HEK293 (cell line): ENCODE results near the gene SFXN2.
A peak's percentile ranks its signal among the peaks of the same experiment; 100 is the strongest.

Experiments
- CTCF ChIA-PET: fragments of 350-600 bp; formaldehyde crosslinking; extraction: SDS; loops from one replicate; lab custom pipeline; 2021; ENCODE audit warnings: antibody characterized with exemption; lab: Yijun Ruan, JAX
- POLR2A ChIA-PET: fragments of 300-600 bp; formaldehyde crosslinking; extraction: SDS; loops from one replicate; lab custom pipeline; 2020; ENCODE audit warnings: antibody characterized with exemption, inconsistent platforms; lab: Yijun Ruan, JAX
- H3K27ac ChIP-seq: fragments of 200-500 bp; sonication (Bioruptor generic); 2 replicates; pipeline ENCODE4 v1.5.1; 2014; ENCODE audit warnings: low read depth, low read length, control low read depth, inconsistent platforms; ENCODE audit errors: extremely low read depth
- H3K36me3 ChIP-seq, 2 experiments: fragments of 200-500 bp in 1 of 2; sonication (Bioruptor generic) in 1 of 2; 1 replicate in 1 of 2; 2 replicates in 1 of 2; pipeline ENCODE4 v1.5.1; 2014 to 2017; ENCODE audit warnings: inconsistent platforms in 2 of 2, low read length in 2 of 2; ENCODE audit not compliant: control insufficient read depth in 2 of 2, insufficient read depth in 1 of 2
- H3K4me1 ChIP-seq: fragments of 200-500 bp; sonication (Bioruptor generic); 2 replicates; pipeline ENCODE4 v1.5.1; 2014; ENCODE audit warnings: mild to moderate bottlenecking, low read length, inconsistent platforms; ENCODE audit not compliant: control insufficient read depth, insufficient read depth
- H3K4me3 ChIP-seq: 2 replicates; pipeline ENCODE4 v1.5.1; 2011; ENCODE audit warnings: low read depth, mild to moderate bottlenecking, control low read depth, low read length, moderate library complexity
- H3K9me3 ChIP-seq: fragments of 200-500 bp; sonication (Bioruptor generic); 2 replicates; pipeline ENCODE4 v1.5.1; 2014; ENCODE audit warnings: low read depth, low read length, inconsistent platforms; ENCODE audit not compliant: control insufficient read depth, insufficient read depth
- GFI1B ChIP-seq: fragments of 450-650 bp; formaldehyde crosslinking; IDR thresholded peaks from 2 replicates; pipeline ENCODE4 v1.5.1; 2016; ENCODE audit warnings: missing biosample characterization, missing genetic modification characterization
- GLI4 ChIP-seq: fragments of 450-650 bp; formaldehyde crosslinking; IDR thresholded peaks from 2 replicates; pipeline ENCODE4 v1.5.1; 2016; ENCODE audit warnings: missing biosample characterization, missing genetic modification characterization
- MYNN ChIP-seq: fragments of 450-650 bp; formaldehyde crosslinking; IDR thresholded peaks from 2 replicates; pipeline ENCODE4 v1.5.1; 2016; ENCODE audit warnings: missing biosample characterization, missing genetic modification characterization, borderline replicate concordance
- PRDM1 ChIP-seq: fragments of 450-650 bp; formaldehyde crosslinking; IDR thresholded peaks from 2 replicates; pipeline ENCODE4; 2016; ENCODE audit warnings: missing biosample characterization, missing genetic modification characterization
- SCRT1 ChIP-seq: fragments of 450-650 bp; formaldehyde crosslinking; IDR thresholded peaks from 2 replicates; pipeline ENCODE4 v1.5.1; 2016; ENCODE audit warnings: missing biosample characterization, missing genetic modification characterization, borderline replicate concordance
- WT1 ChIP-seq: fragments of 450-650 bp; formaldehyde crosslinking; IDR thresholded peaks from 2 replicates; pipeline ENCODE4 v1.5.1; 2016; ENCODE audit warnings: missing biosample characterization, missing genetic modification characterization
- ZFP37 ChIP-seq: fragments of 450-650 bp; formaldehyde crosslinking; IDR thresholded peaks from 2 replicates; pipeline ENCODE4 v1.5.1; 2016; ENCODE audit warnings: missing biosample characterization, missing genetic modification characterization
- ZFP69B ChIP-seq: fragments of 450-650 bp; formaldehyde crosslinking; IDR thresholded peaks from 2 replicates; pipeline ENCODE4 v1.5.1; 2016; ENCODE audit warnings: missing biosample characterization, missing genetic modification characterization
- ZNF112 ChIP-seq: fragments of 450-650 bp; formaldehyde crosslinking; IDR thresholded peaks from 2 replicates; pipeline ENCODE4 v1.5.0; 2017; ENCODE audit warnings: missing biosample characterization, missing genetic modification characterization
- ZNF140 ChIP-seq: fragments of 450-650 bp; formaldehyde crosslinking; IDR thresholded peaks from 2 replicates; pipeline ENCODE4 v1.5.1; 2016; ENCODE audit warnings: missing biosample characterization, missing genetic modification characterization
- ZNF146 ChIP-seq: fragments of 450-650 bp; formaldehyde crosslinking; IDR thresholded peaks from 2 replicates; pipeline ENCODE4 v1.5.1; 2016; ENCODE audit warnings: missing biosample characterization, missing genetic modification characterization
- ZNF211 ChIP-seq: fragments of 450-650 bp; formaldehyde crosslinking; IDR thresholded peaks from 2 replicates; pipeline ENCODE4 v1.5.1; 2016; ENCODE audit warnings: low read depth, missing biosample characterization, missing genetic modification characterization
- ZNF26 ChIP-seq: fragments of 450-650 bp; formaldehyde crosslinking; IDR thresholded peaks from 2 replicates; pipeline ENCODE4 v1.5.1; 2016; ENCODE audit warnings: missing biosample characterization, missing genetic modification characterization
- ZNF280D ChIP-seq: fragments of 450-650 bp; formaldehyde crosslinking; IDR thresholded peaks from 2 replicates; pipeline ENCODE4 v1.5.1; 2016; ENCODE audit warnings: missing biosample characterization, missing genetic modification characterization
- ZNF350 ChIP-seq: fragments of 450-650 bp; formaldehyde crosslinking; IDR thresholded peaks from 2 replicates; pipeline ENCODE4 v1.5.0; 2017; ENCODE audit warnings: missing biosample characterization, mild to moderate bottlenecking, missing genetic modification characterization
- ZNF37A ChIP-seq: fragments of 450-650 bp; IDR thresholded peaks from 2 replicates; pipeline ENCODE4 v1.5.1; 2018; ENCODE audit warnings: missing biosample characterization, missing genetic modification characterization
- ZNF488 ChIP-seq: fragments of 450-650 bp; formaldehyde crosslinking; IDR thresholded peaks from 2 replicates; pipeline ENCODE4 v1.5.1; 2016; ENCODE audit warnings: missing biosample characterization, missing genetic modification characterization
- ZNF529 ChIP-seq: fragments of 450-650 bp; formaldehyde crosslinking; IDR thresholded peaks from 2 replicates; pipeline ENCODE4 v1.5.1; 2017; ENCODE audit warnings: missing genetic modification characterization, missing biosample characterization; ENCODE audit not compliant: insufficient replicate concordance
- ZNF530 ChIP-seq: fragments of 450-650 bp; formaldehyde crosslinking; IDR thresholded peaks from 2 replicates; pipeline ENCODE4 v1.5.1; 2016; ENCODE audit warnings: low read depth, missing biosample characterization, missing genetic modification characterization
- ZNF548 ChIP-seq: fragments of 450-650 bp; formaldehyde crosslinking; IDR thresholded peaks from 2 replicates; pipeline ENCODE4 v1.5.1; 2016; ENCODE audit warnings: missing biosample characterization, missing genetic modification characterization
- ZNF549 ChIP-seq: fragments of 450-650 bp; IDR thresholded peaks from 2 replicates; pipeline ENCODE4 v1.5.1; 2018; ENCODE audit warnings: missing biosample characterization, missing genetic modification characterization, mild to moderate bottlenecking, inconsistent platforms, moderate library complexity
- ZNF555 ChIP-seq: fragments of 450-650 bp; formaldehyde crosslinking; conservative IDR thresholded peaks from 2 replicates; pipeline ENCODE4 v1.5.1; 2017; ENCODE audit warnings: missing biosample characterization, mild to moderate bottlenecking, missing genetic modification characterization, inconsistent platforms
- ZNF623 ChIP-seq: fragments of 450-650 bp; formaldehyde crosslinking; IDR thresholded peaks from 2 replicates; pipeline ENCODE4 v1.5.1; 2016; ENCODE audit warnings: missing biosample characterization, missing genetic modification characterization
- ZNF658 ChIP-seq: fragments of 450-650 bp; formaldehyde crosslinking; IDR thresholded peaks from 2 replicates; pipeline ENCODE4; 2016; ENCODE audit warnings: missing biosample characterization, missing genetic modification characterization
- ZNF701 ChIP-seq: fragments of 450-650 bp; formaldehyde crosslinking; IDR thresholded peaks from 2 replicates; pipeline ENCODE4 v1.5.1; 2016; ENCODE audit warnings: missing biosample characterization, missing genetic modification characterization
- ZNF768 ChIP-seq: fragments of 450-650 bp; formaldehyde crosslinking; IDR thresholded peaks from 2 replicates; pipeline ENCODE4 v1.5.1; 2018; ENCODE audit warnings: missing biosample characterization, mild to moderate bottlenecking, missing genetic modification characterization
- ZNF785 ChIP-seq: fragments of 450-650 bp; formaldehyde crosslinking; IDR thresholded peaks from 2 replicates; pipeline ENCODE4 v1.5.1; 2016; ENCODE audit warnings: missing biosample characterization, missing genetic modification characterization
- ZNF837 ChIP-seq: fragments of 450-650 bp; formaldehyde crosslinking; IDR thresholded peaks from 2 replicates; pipeline ENCODE4 v1.5.1; 2016; ENCODE audit warnings: missing biosample characterization, missing genetic modification characterization
- ZSCAN18 ChIP-seq: fragments of 450-650 bp; formaldehyde crosslinking; IDR thresholded peaks from 2 replicates; pipeline ENCODE4 v1.5.1; 2016; ENCODE audit warnings: missing biosample characterization, missing genetic modification characterization

The SFXN2 gene

GRCh38 chr10:102714621-102715455 is at the start of gene SFXN2:
Gene SFXN2, plus strand, starts transcription at chr10:102714636. Its CDS starts 12,001 bp downstream, at chr10:102726637.
- CTCF ChIA-PET, result interaction anchor here (0.6 to 6.7 kb wide), 6 partner anchors 10 to 162 kb away, joined by 3 to 57 read pairs (median 4); no protein-coding TSS in a partner anchor
- Histone ChIP-seq H3K27ac (peak within 1 kb of the TSS; percentile 83), H3K36me3 (peaks cover 0 to 3% of the 10 kb centered on the region in 2 experiments; a peak in 2 of 3 replicates), H3K4me3 (peak within 1 kb of the TSS; percentile 65), H3K9me3 (no peaks in the 10 kb centered on the region), H3K4me1 (peaks cover 24% of the 10 kb centered on the region)
- POLR2A ChIA-PET, result interaction anchor here (0.6 to 2.9 kb wide), 15 partner anchors 13 to 478 kb away, joined by 3 to 24 read pairs (median 5); partner anchors contain the start of genes ACTR1A, CNNM2, CYP17A1 and TRIM8
- TF ChIP-seq ZFP69B (tag by site-specific recombination) (peak; percentile 97), ZNF555 (tag by site-specific recombination) (no peak), ZNF26 (tag by site-specific recombination) (no peak), ZNF112 (tag by site-specific recombination) (no peak), ZNF701 (tag by site-specific recombination) (no peak), ZNF350 (tag by site-specific recombination) (no peak), ZNF837 (tag by site-specific recombination) (peak; percentile 41; the same call in 1 of the 2 replicates), ZNF658 (tag by site-specific recombination) (no peak), MYNN (no peak; the same call in 1 of the 2 replicates), ZFP37 (tag by site-specific recombination) (peak; percentile 72; the same call in 1 of the 2 replicates), ZNF211 (no peak), ZNF280D (tag by site-specific recombination) (peak; percentile 6; the same call in 1 of the 2 replicates), ZNF548 (tag by site-specific recombination) (no peak), ZNF37A (tag by site-specific recombination) (no peak), SCRT1 (tag by site-specific recombination) (peak; percentile 64; the same call in 1 of the 2 replicates), ZNF768 (tag by site-specific recombination) (no peak), PRDM1 (tag by site-specific recombination) (peak; percentile 66; the same call in 1 of the 2 replicates), GFI1B (tag by site-specific recombination) (no peak), ZNF623 (tag by site-specific recombination) (no peak), ZNF549 (tag by site-specific recombination) (no peak), ZNF146 (tag by site-specific recombination) (no peak), ZNF140 (tag by site-specific recombination) (no peak), WT1 (tag by site-specific recombination) (no peak; the same call in 1 of the 2 replicates), ZNF529 (tag by site-specific recombination) (no peak), ZNF488 (no peak), ZNF530 (tag by site-specific recombination) (no peak), ZSCAN18 (tag by site-specific recombination) (no peak), GLI4 (tag by site-specific recombination) (peak; percentile 71; the same call in 1 of the 2 replicates), ZNF785 (tag by site-specific recombination) (no peak)
